Raji (cell line): ENCODE data around the gene ZNF236.

Experiments used
- POLR2A ChIP-seq: IDR thresholded peaks from 2 replicates; pipeline ENCODE4 v1.6.1; 2011; ENCODE audit warnings: low read depth, low read length, control low read depth; ENCODE audit not compliant: insufficient read depth

ZNF236 gene

DNA sequence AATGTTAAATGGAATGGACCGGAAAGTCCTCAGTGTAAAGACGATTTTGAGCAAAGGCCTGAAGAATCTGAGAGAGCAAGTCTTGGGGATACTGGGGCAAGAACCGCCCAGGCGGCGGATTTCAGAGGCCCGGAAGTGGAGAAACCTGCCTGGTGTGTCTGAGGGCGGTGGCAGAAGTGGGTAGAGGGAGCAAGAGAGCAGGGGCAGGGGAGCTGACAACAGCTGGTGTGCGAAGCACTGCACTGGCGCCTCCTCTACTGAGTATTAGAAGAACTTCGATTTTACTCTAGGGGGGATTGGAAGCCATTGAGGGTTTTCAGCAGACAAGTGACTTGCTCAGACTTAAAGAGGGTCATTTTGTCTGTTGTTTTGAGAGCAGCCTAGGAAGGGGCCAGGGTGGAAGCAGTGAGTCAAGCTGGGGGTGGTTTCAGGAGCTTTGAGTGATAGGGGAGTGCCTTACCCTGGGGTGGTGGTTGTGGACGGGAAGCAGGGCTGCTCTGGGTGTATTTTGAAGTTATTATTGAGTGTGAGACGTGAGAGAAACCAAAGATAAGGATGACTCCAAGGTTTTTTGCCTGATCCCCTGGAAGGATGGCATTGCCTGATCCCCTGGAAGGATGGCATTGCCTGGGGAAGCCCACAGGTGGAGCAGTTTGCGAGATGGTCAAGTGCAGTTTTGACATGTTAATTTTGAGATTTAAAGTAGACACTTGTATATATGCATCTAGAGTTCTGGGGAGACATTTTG lies 52.5 kb downstream of the ZNF236 start:
- no peak for TF ChIP-seq POLR2A

GRCh38 chr18:76875390-76876325 lies 53.3 kb downstream of the ZNF236 start:
- no peak for TF ChIP-seq POLR2A

DNA sequence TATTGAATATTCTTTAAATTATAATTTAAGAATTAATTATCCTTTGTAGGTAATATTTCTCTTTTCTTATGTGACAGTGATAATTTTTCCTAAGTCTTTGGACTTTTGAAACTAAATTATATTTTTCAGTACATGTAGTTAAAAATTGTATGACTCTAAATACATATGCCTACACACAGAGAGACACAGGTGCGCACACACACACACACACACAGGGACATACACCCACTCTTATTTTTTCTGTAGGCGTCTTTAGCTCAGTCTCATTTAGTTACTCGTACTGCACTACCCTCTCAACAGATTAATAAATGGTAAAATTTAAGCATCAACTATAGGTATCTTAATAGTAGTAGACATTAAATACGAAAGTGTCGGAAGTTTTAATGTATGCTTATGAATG lies 56.1 kb downstream of the ZNF236 start:
- no peak for TF ChIP-seq POLR2A

DNA sequence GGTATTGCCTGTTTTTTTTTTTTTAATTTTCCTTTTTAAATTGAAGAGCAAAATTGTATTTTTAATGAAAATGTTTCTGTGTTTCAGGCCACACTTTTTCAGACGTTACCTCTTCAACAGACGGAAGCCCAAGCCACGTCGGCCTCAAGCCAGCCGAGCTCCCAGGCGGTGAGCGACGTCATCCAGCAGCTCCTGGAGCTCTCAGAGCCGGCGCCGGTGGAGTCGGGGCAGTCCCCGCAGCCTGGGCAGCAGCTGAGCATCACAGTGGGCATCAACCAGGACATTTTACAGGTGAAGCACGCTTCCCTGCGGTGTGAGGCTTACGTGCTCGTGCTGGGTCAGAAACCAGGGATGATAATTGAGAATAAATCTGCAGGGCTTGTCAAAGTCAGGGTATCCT lies 57.7 kb downstream of the ZNF236 start:
- TF ChIP-seq POLR2A: no peak

DNA sequence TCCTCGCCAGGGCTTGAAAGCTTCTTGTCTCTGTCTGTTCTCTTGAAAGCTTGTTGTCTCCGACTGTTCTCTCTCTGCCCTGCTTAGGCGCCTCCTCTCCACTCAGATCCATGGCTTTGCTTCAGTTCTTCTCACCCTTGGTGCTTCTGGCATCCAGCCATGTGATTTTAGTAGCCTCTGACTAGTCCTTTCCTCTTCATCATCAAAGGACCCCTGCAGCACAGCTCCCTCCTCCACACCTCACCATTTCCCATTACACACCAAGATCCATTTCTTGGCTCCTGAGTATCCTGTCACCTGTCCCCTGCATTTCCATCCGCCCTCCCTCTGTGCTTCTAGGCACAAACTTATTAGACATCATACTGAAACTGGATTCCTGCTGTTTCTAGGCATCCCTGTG lies 59.4 kb downstream of the ZNF236 start:
- TF ChIP-seq POLR2A: no peak

DNA sequence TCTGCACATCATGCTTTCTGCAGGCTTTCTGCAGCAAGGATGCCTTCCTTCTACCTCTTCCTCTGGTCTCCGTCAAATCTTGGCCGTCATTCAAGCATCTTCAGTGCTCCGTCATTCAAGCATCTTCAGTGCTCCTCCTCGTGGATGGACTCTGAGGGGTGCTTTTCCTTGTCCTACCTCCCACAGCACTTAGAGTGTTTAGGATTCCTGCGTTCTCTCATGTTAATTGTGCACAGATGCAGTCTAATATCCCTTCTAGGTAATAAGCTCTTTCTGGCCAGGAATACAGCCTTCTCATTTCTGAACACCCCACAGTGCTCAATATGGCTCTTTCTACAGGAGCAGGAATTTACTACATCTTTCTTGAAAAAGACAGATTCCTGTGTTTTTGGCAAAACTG lies 59.8 kb downstream of the ZNF236 start:
- no peak for TF ChIP-seq POLR2A

- no peak for TF ChIP-seq POLR2A
Observed at GRCh38 chr18:76885001-76885400, 62.6 kb downstream of the ZNF236 start.

GRCh38 chr18:76886112-76886511 lies 63.8 kb downstream of the ZNF236 start:
- no peak for TF ChIP-seq POLR2A

- TF ChIP-seq POLR2A: no peak
Observed at GRCh38 chr18:76889091-76889699, 66.8 kb downstream of the ZNF236 start.

DNA sequence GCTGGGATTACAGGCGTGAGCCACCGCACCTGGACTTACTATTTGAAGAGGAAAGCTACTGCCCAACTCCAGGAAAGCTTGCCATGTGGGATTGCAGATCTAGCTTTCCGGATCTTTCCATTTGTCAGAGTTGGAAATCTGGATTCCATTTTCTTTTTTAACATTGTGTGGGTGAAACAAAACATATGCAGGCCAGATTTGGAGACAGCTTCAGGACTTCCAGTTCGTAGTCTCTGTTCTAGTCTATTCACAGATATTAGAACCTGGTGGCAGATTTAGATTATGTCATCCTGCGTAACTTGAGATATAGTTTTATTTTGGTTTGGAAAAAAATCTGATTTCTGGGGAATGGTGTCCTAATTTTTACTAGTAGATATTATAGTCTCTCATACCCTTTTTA lies 70.5 kb downstream of the ZNF236 start:
- no peak for TF ChIP-seq POLR2A

DNA sequence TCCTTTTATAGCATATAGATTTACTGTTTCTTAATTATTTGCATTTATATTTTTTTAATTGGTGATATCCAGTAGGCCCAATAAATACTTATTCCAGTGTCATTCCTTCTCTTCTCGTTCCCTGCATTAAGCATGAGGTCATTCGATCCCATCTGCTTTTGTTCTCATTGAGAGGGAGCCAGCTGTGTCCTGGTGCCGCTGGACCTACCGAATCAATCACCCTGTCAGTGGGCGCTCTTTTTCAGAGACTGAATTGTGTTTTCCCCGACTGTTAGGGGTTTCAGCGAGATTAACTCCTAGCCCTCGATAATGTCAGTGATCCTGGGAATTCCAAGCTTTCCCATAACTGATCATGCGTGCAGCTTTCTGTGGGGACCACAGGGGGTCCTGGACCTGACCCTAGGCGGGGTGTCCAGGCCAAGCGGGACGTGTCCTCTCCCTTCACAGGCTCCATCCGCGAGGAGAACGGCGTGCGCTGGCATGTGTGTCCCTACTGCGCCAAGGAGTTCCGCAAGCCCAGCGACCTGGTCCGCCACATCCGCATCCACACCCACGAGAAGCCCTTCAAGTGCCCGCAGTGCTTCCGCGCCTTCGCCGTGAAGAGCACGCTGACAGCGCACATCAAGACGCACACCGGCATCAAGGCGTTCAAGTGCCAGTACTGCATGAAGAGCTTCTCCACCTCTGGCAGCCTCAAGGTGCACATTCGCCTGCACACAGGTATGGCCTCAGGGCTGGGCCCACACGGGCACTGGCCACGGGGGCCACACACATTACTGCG lies 72.4 kb downstream of the ZNF236 start:
- no peak for TF ChIP-seq POLR2A

DNA sequence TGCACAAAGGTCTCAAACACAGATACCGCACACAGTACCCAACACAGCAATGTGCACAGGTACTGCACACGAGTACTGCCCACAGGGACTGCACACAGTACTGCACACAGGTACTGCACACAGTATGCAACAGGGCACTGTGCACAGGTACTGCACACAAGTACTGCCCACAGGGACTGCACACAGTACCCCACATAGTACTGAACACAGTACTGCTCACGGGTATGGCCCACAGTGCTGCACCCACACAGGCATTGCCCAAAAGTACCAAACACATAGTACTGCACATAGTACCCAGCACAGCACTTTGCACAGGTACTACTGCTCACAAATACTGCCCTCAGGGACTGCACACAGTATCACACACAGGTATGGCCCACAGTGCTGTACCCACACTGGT lies 73.1 kb downstream of the ZNF236 start:
- TF ChIP-seq POLR2A: no peak

- no peak for TF ChIP-seq POLR2A
Observed at GRCh38 chr18:76896677-76897076, 74.3 kb downstream of the ZNF236 start.

DNA sequence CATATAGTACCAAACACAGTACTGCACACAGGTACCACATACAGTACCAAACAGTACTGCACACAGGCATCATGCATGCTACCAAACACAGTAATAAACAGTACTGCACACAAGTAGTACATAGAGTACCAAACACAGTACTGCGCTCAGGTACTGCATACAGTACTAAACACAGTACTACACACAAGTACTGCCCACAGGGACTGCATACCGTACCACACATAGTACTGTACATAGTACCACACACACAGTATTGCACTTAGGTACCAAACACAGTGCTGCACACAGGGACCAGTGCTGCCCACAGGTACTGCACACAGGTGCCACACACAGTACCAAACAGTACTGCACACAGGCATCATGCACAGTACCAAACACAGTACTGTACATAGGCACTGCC lies 74.9 kb downstream of the ZNF236 start:
- TF ChIP-seq POLR2A: no peak

- TF ChIP-seq POLR2A: no peak
Observed at GRCh38 chr18:76903386-76903785, 81.0 kb downstream of the ZNF236 start.
